Effector memory CD4-positive, alpha-beta T cell (primary cell): ENCODE measurements around the gene EIF5.

ENCODE experiments used
- DNase-seq, 3 donors: peaks; one replicate each; pipeline ENCODE4 v3.0.0-alpha.2; 2020
- H3K27ac ChIP-seq: 2 replicates; pipeline ENCODE4 v1.7.0; 2013; ENCODE audit warnings: mild to moderate bottlenecking, low read length, moderate library complexity; ENCODE audit not compliant: insufficient read depth, poor library complexity, severe bottlenecking
- H3K27me3 ChIP-seq: replicated peaks from 2 replicates; pipeline ENCODE4 v1.7.0; 2013; ENCODE audit warnings: mild to moderate bottlenecking, low read length; ENCODE audit not compliant: insufficient read depth, control insufficient read depth, poor library complexity, severe bottlenecking
- H3K36me3 ChIP-seq: 2 replicates; pipeline ENCODE4 v1.7.0; 2013; ENCODE audit warnings: mild to moderate bottlenecking, low read length, moderate library complexity; ENCODE audit not compliant: control insufficient read depth, insufficient read depth
- H3K4me1 ChIP-seq: 2 replicates; pipeline ENCODE4 v1.7.0; 2013; ENCODE audit warnings: low read length, mild to moderate bottlenecking; ENCODE audit not compliant: control insufficient read depth, insufficient read depth, poor library complexity, severe bottlenecking
- H3K4me3 ChIP-seq: 2 replicates; pipeline ENCODE4 v1.7.0; 2013; ENCODE audit warnings: low read length, low read depth, mild to moderate bottlenecking; ENCODE audit not compliant: insufficient read depth, poor library complexity, severe bottlenecking
- H3K9me3 ChIP-seq: 2 replicates; pipeline ENCODE4 v1.7.0; 2013; ENCODE audit warnings: mild to moderate bottlenecking, low read length, moderate library complexity; ENCODE audit not compliant: control insufficient read depth

EIF5 gene

DNA sequence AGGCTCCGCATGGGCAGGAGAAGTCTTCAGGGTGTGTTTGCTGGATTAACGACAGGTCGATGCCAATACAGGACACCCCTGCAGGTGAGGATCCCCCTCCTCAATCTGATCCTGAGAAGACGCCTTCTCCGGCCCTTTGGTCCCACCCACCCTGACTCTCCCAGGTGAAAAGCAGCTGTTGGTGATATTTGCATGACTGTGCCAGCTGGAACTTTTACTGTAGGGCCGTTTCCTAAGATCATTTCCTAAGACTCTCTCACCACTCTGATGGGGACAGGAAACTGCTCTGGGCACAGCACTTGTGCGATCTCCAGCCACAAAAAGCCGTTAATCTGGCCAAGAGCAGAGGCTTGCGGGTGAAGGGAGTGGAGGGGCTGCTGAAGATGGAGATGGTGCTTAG lies 16.8 kb upstream of the EIF5 start:
- DNase-seq, result no peak
- Histone ChIP-seq H3K4me1 (no peaks in the 10 kb centered on the region), H3K27ac (no peak overlapping the region), H3K4me3 (no peak overlapping the region), H3K9me3 (no peaks in the 10 kb centered on the region), H3K36me3 (no peaks in the 10 kb centered on the region), H3K27me3 (no peaks in the 10 kb centered on the region)

DNA sequence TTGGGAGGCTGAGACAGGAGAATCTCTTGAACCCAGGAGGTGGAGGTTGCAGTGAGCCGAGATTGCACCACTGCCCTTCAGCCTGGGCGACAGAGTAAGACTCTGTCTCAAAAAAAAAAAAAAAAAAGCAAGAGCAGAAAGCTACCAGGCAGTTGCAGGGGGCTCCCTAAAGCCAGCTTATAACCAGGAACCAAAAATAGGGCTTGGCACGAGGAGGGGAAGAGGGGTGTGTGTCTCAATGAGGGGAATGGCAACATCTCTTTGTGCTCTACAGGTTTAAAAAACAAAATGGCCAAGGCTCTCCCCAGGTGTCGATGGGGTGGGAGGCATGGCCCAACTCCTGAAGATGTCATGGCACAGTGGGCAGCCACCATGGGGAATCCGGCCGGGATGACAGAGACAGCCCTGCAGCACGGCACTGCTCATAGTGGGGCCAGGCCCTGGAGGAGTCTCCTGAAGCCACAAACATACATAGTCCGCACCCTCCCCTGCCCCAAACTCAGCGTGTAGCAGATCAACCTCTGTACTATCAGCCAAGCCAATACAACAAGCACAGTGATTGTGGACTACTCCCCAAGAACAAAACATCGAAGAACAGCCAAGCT lies 16.0 kb upstream of the EIF5 start:
- no peaks in the 10 kb centered on the region for H3K4me1 ChIP-seq
- no peaks in the 10 kb centered on the region for H3K27me3 ChIP-seq
- H3K36me3 ChIP-seq, result no peaks in the 10 kb centered on the region
- DNase-seq, result no peak
- no peak overlapping the region for H3K4me3 ChIP-seq
- no peak overlapping the region for H3K27ac ChIP-seq
- H3K9me3 ChIP-seq, result no peaks in the 10 kb centered on the region

DNA sequence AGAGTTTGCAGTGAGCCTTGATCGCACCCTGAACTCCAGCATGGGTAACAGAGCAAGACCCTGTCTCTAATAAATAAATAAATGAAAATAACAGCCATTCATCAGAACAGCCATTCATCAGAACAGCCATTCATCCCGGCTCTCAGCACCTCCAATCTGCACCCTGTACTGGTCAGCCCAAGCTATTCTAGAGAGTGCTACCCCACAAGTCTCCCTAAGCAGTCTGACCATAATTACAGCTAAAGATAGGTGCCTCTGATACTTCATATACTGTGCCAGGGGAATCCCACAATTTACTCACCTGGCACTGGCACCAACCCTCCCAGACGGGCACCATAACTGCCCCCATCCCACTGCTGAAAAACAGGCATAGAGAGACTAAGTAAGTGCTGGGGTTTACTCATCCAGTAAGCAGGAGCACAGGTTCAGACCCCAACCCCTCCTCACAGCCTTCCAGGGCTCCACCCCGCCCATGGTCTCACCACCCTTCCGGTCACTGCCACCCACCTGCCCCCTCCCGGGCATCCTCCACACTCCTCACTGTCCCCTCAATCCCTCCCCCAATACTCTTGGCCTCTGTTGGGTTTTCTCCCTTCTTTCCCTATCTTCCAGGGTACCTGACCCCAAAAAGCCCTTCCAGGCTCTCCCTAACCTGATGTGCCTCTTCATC lies 15.2 kb upstream of the EIF5 start:
- no peak overlapping the region for H3K4me3 ChIP-seq
- DNase-seq, result no peak
- H3K27ac ChIP-seq, result no peak overlapping the region
- no peaks in the 10 kb centered on the region for H3K27me3 ChIP-seq
- no peaks in the 10 kb centered on the region for H3K36me3 ChIP-seq
- H3K9me3 ChIP-seq, result no peaks in the 10 kb centered on the region
- no peaks in the 10 kb centered on the region for H3K4me1 ChIP-seq

DNA sequence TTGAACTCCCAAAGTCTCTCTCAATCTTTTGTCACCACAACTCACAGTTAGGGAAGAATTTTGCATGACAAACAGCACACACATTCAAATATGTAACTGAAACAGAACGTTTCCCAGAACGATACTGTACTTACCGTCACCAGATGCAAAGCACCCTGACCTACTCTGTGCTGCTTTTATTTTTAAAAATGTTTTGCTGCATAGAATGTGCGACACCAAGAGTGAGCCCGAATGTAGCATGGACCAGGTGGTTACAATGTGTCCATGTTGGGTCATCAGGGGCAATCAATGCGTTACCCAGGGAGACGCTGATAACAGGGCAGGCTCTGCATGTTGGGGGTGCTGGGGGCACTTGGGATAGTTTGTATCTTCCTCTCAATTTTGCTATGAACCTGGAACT lies 14.6 kb upstream of the EIF5 start:
- H3K27me3 ChIP-seq, result no peaks in the 10 kb centered on the region
- no peak overlapping the region for H3K4me3 ChIP-seq
- H3K27ac ChIP-seq, result no peak overlapping the region
- H3K9me3 ChIP-seq, result no peaks in the 10 kb centered on the region
- H3K36me3 ChIP-seq, result no peaks in the 10 kb centered on the region
- no peak for DNase-seq
- H3K4me1 ChIP-seq, result no peaks in the 10 kb centered on the region

DNA sequence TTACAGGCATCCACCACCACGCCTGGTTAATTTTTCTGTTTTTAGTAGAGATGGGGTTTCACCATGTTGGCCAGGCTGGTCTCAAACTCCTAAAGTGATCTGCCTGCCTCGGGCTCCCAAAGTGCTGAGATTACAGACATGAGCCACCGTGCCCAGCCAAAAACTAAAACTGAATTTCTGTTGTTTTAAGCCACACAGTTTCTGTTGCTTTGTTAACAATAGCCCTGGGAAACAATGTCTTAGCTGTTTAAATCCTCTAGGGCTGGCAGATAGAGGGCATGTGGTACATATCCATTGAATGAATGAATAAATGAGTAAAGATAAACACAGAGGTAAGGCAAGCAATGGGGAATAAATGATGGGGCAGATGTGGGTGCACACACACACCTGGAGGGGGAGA lies 8.0 kb upstream of the EIF5 start:
- Histone ChIP-seq H3K27ac (no peak overlapping the region), H3K27me3 (no peaks in the 10 kb centered on the region), H3K9me3 (no peaks in the 10 kb centered on the region), H3K4me1 (no peaks in the 10 kb centered on the region), H3K36me3 (no peaks in the 10 kb centered on the region), H3K4me3 (no peak overlapping the region)
- DNase-seq, result no peak

DNA sequence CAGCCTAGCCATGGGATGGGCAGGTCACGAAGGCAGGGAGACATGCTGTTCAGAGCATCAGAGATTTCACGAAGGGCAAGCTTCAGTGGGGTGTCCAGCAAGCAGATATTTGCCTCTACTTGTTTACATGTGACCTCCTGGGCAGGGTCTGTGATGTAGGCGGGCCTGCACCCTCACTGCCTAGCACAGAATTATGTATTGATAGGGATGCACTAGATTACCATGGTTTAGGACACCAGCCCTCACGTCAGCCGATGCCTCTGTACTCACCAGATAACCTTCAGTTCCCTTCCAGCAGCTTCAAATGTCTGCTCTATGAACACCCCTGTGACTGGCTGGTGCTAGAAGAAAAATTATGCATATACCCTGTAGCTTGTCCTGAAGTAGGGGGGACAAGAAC lies 5.1 kb upstream of the EIF5 start:
- Histone ChIP-seq H3K36me3 (no peaks in the 10 kb centered on the region), H3K27ac (no peak overlapping the region), H3K27me3 (no peaks in the 10 kb centered on the region), H3K4me3 (no peak overlapping the region), H3K9me3 (no peaks in the 10 kb centered on the region), H3K4me1 (no peaks in the 10 kb centered on the region)
- no peak for DNase-seq

DNA sequence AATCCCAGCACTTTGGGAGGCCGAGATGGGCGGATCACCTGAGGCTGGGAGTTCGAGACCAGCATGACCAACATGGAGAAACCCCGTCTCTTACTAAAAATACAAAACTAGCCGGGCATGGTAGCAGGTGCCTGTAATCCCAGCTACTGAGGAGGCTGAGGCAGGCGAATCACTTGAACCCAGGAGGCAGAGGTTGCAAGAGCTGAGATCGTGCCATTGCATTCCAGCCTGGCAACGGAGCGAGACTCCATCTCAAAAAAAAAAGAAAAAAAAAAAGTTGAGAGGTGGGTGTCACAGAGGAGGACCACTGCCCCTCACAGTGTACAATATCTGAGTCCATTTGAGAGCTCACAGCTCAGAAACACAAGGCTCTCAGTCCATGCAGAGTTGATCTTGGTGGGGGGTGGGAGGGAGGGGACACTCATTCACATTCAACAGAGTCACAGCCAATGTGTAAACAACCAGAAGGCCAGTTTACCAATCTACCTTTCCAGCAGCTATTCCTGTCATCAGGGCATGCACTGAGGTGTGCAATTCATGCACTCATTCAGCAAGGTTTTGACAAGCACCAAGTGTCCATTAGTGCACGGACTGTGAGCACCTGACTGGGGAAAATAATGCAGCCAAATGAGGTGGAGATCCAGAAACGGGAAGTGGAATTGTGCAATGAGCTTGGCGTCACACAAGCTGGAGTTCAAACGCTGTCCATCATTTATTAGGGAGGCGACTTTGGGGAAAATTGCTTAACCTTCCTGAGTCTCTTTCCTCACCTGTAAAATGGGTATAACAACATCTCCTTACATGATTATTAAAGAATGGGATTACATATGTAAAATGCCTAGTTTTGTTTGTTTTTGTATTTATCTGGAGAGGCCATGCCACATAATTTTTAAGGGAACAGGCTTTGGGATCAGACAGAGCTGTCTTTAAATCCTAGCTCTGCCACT lies 4.4 kb upstream of the EIF5 start:
- H3K4me1 ChIP-seq, result no peaks in the 10 kb centered on the region
- H3K9me3 ChIP-seq, result no peaks in the 10 kb centered on the region
- no peak overlapping the region for H3K27ac ChIP-seq
- no peak for DNase-seq
- no peaks in the 10 kb centered on the region for H3K27me3 ChIP-seq
- no peak overlapping the region for H3K4me3 ChIP-seq
- H3K36me3 ChIP-seq, result no peaks in the 10 kb centered on the region

DNA sequence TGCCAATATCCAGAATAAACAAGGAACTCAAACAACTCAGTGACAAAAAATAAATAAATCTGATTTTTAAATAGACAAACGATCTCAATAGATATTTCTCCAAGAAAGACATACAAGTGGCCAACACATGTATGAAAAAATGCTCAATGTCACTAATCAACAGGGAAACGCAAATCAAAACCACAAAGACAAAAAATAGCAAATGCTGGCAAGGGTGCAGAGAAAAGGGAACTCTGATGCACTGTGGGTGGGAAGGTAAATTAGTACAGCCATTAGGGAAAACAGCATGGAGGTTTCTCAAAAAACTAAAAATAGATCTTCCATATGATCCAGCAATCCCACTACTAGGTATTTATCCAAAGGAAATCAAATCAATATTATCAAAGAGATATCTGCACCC lies 3.5 kb upstream of the EIF5 start:
- Histone ChIP-seq H3K4me3 (no peak overlapping the region), H3K27ac (no peak overlapping the region), H3K36me3 (no peaks in the 10 kb centered on the region), H3K9me3 (no peaks in the 10 kb centered on the region), H3K4me1 (peaks cover 2% of the 10 kb centered on the region), H3K27me3 (no peaks in the 10 kb centered on the region)
- no peak for DNase-seq

DNA sequence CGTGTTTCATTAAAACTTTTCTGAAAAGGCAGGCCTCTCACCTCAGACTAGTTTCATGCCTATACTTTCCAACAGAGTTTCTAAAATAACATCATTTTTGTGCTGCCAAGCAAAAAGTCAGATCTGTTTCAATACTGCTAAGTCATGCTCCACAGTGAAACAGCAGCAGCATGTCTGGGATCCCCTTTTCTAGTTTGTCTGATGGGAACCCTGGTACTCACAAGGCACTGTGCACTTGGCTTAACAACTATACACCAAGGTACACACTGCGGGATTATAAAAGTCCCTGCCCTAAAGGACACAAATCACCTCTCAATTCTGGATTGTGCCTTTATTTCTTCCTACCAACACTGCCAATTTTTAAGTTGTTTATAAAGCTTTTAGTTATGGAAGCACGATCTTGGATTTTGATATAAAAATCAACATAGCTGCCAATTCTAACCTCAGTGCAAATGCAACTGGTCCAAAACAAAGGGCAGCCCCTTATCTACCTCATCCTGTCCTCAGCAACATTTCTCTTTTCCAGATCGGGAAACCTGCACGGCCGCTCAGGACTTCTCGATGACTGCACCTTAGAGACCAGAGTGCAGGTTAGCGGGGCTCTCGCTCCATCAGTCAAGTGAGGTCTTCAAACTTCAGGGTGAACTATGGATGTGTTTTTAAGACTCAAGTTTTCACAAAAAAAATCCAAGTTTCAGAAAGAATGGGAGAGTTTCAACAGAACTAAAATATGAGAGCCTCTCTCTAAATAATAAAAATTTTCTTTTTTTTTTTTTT lies 1.7 kb upstream of the EIF5 start:
- Histone ChIP-seq H3K4me1 (peaks cover 12% of the 10 kb centered on the region), H3K9me3 (no peaks in the 10 kb centered on the region), H3K4me3 (no peak overlapping the region), H3K36me3 (peaks cover 18% of the 10 kb centered on the region), H3K27ac (no peak overlapping the region), H3K27me3 (no peaks in the 10 kb centered on the region)
- DNase-seq, result no peak
